GM10266 (cell line): ENCODE data around the gene FOXI3.

Experiments used
- DNase-seq: peaks from one replicate; pipeline ENCODE4 v3.0.0; 2012; ENCODE audit errors: extremely low spot score
- TF ChIP-seq, protein P1 (sequence below): IDR thresholded peaks from 2 replicates; pipeline ENCODE4 v1.5.1; 2012; ENCODE audit warnings: mild to moderate bottlenecking, low read depth; ENCODE audit not compliant: control insufficient read depth, insufficient read depth; ENCODE audit errors: missing control alignments

The FOXI3 gene

DNA sequence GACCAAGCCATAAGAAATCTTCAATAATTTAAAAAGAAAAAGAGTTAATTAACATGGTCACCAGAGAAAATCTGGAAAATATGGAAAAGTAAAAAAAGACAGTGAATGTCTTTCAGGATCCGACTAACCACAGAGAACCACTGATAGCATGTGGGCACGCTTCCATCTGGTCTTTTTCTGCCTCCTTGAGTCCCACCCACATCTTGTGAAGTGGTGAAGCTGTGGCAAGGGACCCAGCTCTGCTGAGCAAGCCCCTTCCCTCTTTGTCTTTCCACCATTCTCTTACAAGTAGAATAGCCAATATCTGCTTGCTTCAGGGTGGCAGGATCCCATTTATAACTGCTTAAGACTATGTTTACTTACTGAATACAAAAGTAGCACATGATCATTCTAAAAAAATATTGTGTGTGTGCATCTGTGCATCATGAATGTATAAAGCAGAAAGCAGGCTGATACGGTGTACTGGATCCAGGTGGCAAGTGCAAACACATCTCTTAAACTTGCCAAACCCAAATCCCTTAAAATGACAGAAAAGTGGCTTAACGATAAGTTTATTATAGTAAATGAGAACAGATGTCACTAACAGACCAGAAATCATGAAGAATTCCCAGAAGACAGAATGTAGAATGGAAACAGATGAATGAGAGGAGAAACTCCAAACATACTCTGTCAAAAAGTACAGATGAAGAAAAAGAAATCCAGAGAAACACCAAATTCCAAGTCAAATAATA, 52.3 kb downstream of the FOXI3 start:
- TF ChIP-seq, protein P1, sequence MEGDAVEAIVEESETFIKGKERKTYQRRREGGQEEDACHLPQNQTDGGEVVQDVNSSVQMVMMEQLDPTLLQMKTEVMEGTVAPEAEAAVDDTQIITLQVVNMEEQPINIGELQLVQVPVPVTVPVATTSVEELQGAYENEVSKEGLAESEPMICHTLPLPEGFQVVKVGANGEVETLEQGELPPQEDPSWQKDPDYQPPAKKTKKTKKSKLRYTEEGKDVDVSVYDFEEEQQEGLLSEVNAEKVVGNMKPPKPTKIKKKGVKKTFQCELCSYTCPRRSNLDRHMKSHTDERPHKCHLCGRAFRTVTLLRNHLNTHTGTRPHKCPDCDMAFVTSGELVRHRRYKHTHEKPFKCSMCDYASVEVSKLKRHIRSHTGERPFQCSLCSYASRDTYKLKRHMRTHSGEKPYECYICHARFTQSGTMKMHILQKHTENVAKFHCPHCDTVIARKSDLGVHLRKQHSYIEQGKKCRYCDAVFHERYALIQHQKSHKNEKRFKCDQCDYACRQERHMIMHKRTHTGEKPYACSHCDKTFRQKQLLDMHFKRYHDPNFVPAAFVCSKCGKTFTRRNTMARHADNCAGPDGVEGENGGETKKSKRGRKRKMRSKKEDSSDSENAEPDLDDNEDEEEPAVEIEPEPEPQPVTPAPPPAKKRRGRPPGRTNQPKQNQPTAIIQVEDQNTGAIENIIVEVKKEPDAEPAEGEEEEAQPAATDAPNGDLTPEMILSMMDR: no peak
- no peak for DNase-seq

DNA sequence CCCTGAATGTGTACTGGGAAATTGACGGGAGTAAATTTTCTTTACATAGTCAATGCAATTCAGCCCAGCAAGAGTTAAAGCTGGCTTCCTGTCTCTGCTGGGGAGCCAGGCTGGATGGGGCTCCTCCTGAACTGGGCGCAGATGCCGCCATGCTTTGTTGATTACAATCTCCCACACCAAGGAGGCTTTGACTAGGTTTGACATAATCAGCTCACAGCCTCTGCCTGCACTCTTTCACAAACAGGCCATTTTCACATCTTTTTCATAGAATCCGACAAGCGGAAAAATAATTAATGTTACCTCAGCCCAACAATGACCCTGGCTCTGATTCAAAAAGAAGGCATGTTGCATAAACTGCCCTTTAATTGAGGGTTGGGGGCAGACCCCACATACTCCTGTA, 54.3 kb downstream of the FOXI3 start:
- no peak for DNase-seq
- TF ChIP-seq, protein P1: no peak
